Endothelial cell of umbilical vein (primary cell): ENCODE results near the gene FUT2. TPM values are rescaled to one million over a fixed set of nuclear protein-coding genes. Genes with fewer than 3 reads are reported as not detected.

Experiments
- BruUV-seq: library from RNA; stranded (reverse); fragments of 400-500 nt; replicated peaks from 2 replicates; lab custom pipeline; 2021; lab: Mats Ljungman, UMichigan
- CTCF ChIA-PET: fragments of 300-600, 350-600 bp; sonication (Branson Sonifier 250); formaldehyde crosslinking; loops from one replicate; lab custom pipeline; 2021; ENCODE audit warnings: antibody characterized with exemption, inconsistent platforms; lab: Charles Lee
- POLR2A ChIA-PET: fragments of 300-600, 350-600 bp; sonication (Branson Sonifier 250); formaldehyde crosslinking; loops from one replicate; lab custom pipeline; 2021; ENCODE audit warnings: antibody characterized with exemption, inconsistent platforms; lab: Charles Lee
- DNase-seq: peaks from one replicate; pipeline ENCODE4 v3.0.0-alpha.2; 2011; ENCODE audit warnings: low read depth, low spot score
- FAIRE-seq: peaks from 2 replicates; lab custom pipeline; 2011; peaks lifted over from hg19 to GRCh38; lab: Jason Lieb, UNC
- H2AFZ ChIP-seq: 2 replicates; pipeline ENCODE4 v1.6.0; 2012; ENCODE audit warnings: low read depth, low read length, control low read depth, inconsistent platforms
- H3K27ac ChIP-seq: 2 replicates; pipeline ENCODE4 v1.5.1; 2011; ENCODE audit warnings: low read depth, mild to moderate bottlenecking, control low read depth, low read length, moderate library complexity; ENCODE audit not compliant: insufficient read depth
- H3K27me3 ChIP-seq, 2 experiments: 2 replicates each; pipeline versions ENCODE4 v1.6.0 to v1.6.1; 2011; ENCODE audit warnings: low read length in 2 of 2, mixed read lengths in 1 of 2; ENCODE audit not compliant: control insufficient read depth in 2 of 2, insufficient read depth in 2 of 2
- H3K36me3 ChIP-seq, 2 experiments: 2 replicates in 1 of 2; 3 replicates in 1 of 2; pipeline ENCODE4 v1.5.1; 2011; ENCODE audit warnings: low read length in 2 of 2, mild to moderate bottlenecking in 1 of 2, moderate library complexity in 1 of 2; ENCODE audit not compliant: control insufficient read depth in 2 of 2, insufficient read depth in 2 of 2; ENCODE audit errors: extremely low read depth in 1 of 2
- H3K4me1 ChIP-seq: 3 replicates; pipeline ENCODE4 v1.5.1; 2011; ENCODE audit warnings: mild to moderate bottlenecking, low read length; ENCODE audit not compliant: control insufficient read depth, insufficient read depth; ENCODE audit errors: extremely low read depth
- H3K4me2 ChIP-seq: 2 replicates; pipeline ENCODE4 v1.6.1; 2011; ENCODE audit warnings: low read length, control low read depth, mixed read lengths; ENCODE audit not compliant: insufficient read depth
- H3K4me3 ChIP-seq, 3 experiments: fragments of 200-600 bp in 1 of 3; sonication (generic), shearing (Covaris generic) in 1 of 3; replicated peaks in 1 of 3; 2 replicates each; pipeline ENCODE4 v1.5.1; 2011 to 2016; ENCODE audit warnings: control low read depth in 3 of 3, low read length in 3 of 3, mild to moderate bottlenecking in 2 of 3, inconsistent platforms in 1 of 3, low read depth in 1 of 3, moderate library complexity in 1 of 3; ENCODE audit not compliant: insufficient read depth in 1 of 3
- H3K79me2 ChIP-seq: 2 replicates; pipeline ENCODE4 v1.6.0; 2012; ENCODE audit warnings: low read length, inconsistent platforms; ENCODE audit not compliant: control insufficient read depth, insufficient read depth
- H3K9ac ChIP-seq: replicated peaks from 2 replicates; pipeline ENCODE3; 2011; ENCODE audit warnings: low read length, control low read depth; ENCODE audit not compliant: insufficient read depth; ENCODE audit errors: extremely low read depth
- H3K9me1 ChIP-seq: replicated peaks from 3 replicates; pipeline ENCODE4 v1.6.0; 2011; ENCODE audit warnings: mild to moderate bottlenecking, low read length; ENCODE audit not compliant: control insufficient read depth, insufficient read depth; ENCODE audit errors: extremely low read depth
- H3K9me3 ChIP-seq: replicated peaks from 2 replicates; pipeline ENCODE4 v1.5.1; 2012; ENCODE audit warnings: low read length, inconsistent platforms; ENCODE audit not compliant: control insufficient read depth, insufficient read depth
- H4K20me1 ChIP-seq: replicated peaks from 2 replicates; pipeline ENCODE3; 2011; ENCODE audit warnings: mild to moderate bottlenecking, low read length; ENCODE audit not compliant: control insufficient read depth, insufficient read depth; ENCODE audit errors: extremely low read depth
- CTCF ChIP-seq, 2 donors: IDR thresholded peaks; 1 replicate in 1 of 2; 2 replicates in 1 of 2; pipeline ENCODE4 v1.5.1; 2011; ENCODE audit warnings: low read length in 2 of 2, mild to moderate bottlenecking in 2 of 2, moderate library complexity in 2 of 2, control low read depth in 1 of 2, inconsistent platforms in 1 of 2, low read depth in 1 of 2; ENCODE audit not compliant: insufficient read depth in 1 of 2; ENCODE audit errors: extremely low read depth in 1 of 2
- FOS ChIP-seq: IDR thresholded peaks from 2 replicates; pipeline ENCODE4 v1.6.1; 2011; ENCODE audit warnings: mild to moderate bottlenecking, low read length, moderate library complexity, borderline replicate concordance; ENCODE audit not compliant: insufficient read depth
- GATA2 ChIP-seq: IDR thresholded peaks from 2 replicates; pipeline ENCODE4 v1.7.0; 2011; ENCODE audit warnings: low read depth, mild to moderate bottlenecking, moderate library complexity, mixed read lengths, low read length; ENCODE audit not compliant: insufficient read length, insufficient read depth
- JUN ChIP-seq: IDR thresholded peaks from 2 replicates; pipeline ENCODE4 v1.6.1; 2011; ENCODE audit warnings: borderline replicate concordance, low read depth; ENCODE audit not compliant: insufficient read length, insufficient read depth
- POLR2A ChIP-seq: IDR thresholded peaks from 2 replicates; pipeline ENCODE4 v1.6.1; 2012; ENCODE audit warnings: low read depth, mild to moderate bottlenecking, control low read depth, low read length
- POLR2AphosphoS5 ChIP-seq: IDR thresholded peaks from 2 replicates; pipeline ENCODE4 v1.6.1; 2012; ENCODE audit warnings: low read depth, mild to moderate bottlenecking, control low read depth, low read length, moderate library complexity; ENCODE audit not compliant: insufficient read depth
- dilution Hi-C: fragments of 300-500 bp; cut with MboI; formaldehyde crosslinking; loops from one replicate; pipeline ENCODE4 v1.15.0; 2019; ENCODE audit warnings: low sequenced_read_pairs; ENCODE audit not compliant: extremely low pct_ligation_motif_present
- intact Hi-C: fragments of 100-400 bp; cut with micrococcal nuclease; formaldehyde crosslinking; loops from one replicate; pipeline ENCODE4 v1.10.0; 2022
- polyA plus RNA-seq, 4 experiments: library from polyadenylated mRNA; depleted of rRNA in 3 of 4; stranded (reverse) in 3 of 4; unstranded in 1 of 4; fragments of >200 nt; gene quantifications; 2 replicates each; pipeline versions ENCODE4 v1.2.1 to v1.2.3, GENCODE V29; 2011 to 2012; ENCODE audit warnings: missing spikeins in 1 of 4
- total RNA-seq: library from RNA; stranded (reverse); gene quantifications from 2 replicates; pipeline ENCODE4 v1.2.3, GENCODE V29; 2021

Gene FUT2
- total and polyA plus RNA-seq, 2 donors (not counting 3 experiments of a cell fraction or from before 2014, with no cell fraction given): not detected

DNA sequence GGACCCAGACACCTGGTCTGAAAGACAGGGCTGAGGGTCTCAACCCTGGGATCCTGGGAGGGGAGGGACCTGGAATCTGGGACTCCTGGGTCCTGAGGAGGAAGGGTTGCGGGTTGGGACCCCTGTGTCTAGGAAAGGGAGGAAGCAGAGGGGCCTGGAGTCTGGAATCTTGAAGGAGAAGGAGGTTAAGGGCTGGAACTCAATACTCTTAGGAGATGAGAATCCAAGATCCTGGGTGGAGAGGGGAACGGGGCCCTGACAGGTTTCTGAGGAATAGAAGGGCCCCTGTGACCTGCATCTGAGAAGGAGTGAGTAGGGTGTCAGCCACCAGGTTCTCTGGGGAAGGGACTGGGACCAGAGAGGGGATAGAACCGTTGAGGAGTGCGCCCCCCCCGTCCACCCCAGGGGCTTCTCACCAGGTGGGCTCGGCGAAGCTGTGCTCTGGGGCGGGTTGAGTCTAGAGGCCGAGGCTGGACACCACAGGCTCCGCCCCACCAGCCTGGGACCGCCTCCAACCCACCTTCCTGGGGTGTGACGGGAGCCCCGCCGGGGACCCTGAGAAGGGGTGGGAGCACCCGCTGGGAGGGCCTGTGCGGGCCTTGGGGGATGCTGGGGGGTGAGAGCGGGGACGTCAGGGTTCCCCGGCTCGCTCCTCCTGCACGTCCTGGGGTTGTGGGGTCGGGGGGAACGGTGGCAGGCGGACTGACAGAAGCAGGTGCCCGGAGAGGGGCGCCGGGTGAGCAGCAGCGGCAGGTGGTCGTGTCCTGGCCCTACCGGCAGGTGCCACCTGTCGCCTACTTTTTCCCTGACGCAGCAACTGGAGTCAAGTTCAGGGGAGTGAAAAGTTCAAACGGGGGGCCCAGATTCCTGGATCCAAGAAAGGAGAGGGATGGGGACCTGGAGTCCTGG is 23.7 kb downstream of the FUT2 start, which contains the start of gene MAMSTR:
Gene MAMSTR, minus strand, starts transcription at position 463 of the 909 bp plus-strand sequence. CDS start 694 bp downstream, outside the sequence.
- no peak for DNase-seq
- CTCF ChIA-PET: no interaction called here
- TF ChIP-seq FOS (no peak), GATA2 (no peak), CTCF (IDR thresholded peaks at IDR 0.05; ENCODE audit: extremely low read depth in 1 of 2, insufficient read depth in 1 of 2, low read depth in 1 of 2, low read length in 2 of 2) (no peak), POLR2AphosphoS5 (peak; percentile 38), POLR2A (peak; percentile 28), JUN (no peak)
- no TSS peak for BruUV-seq
- Histone ChIP-seq H2AFZ (no peak within 1 kb of the TSS), H4K20me1 (no peaks in the 10 kb centered on the region), H3K27ac (no peak within 1 kb of the TSS), H3K4me3 (no peak within 1 kb of the TSS), H3K4me1 (peaks cover 12% of the 10 kb centered on the region), H3K9me3 (no peaks in the 10 kb centered on the region), H3K9me1 (no peaks in the 10 kb centered on the region), H3K79me2 (no peaks in the 10 kb centered on the region), H3K9ac (no peak within 1 kb of the TSS), H3K27me3 (no peaks in the 10 kb centered on the region), H3K4me2 (no peak within 1 kb of the TSS), H3K36me3 (peaks cover 5 to 16% of the 10 kb centered on the region in 2 experiments)
- POLR2A ChIA-PET: no interaction called here
- intact Hi-C loops: no loop called here
- FAIRE-seq: no peak
- dilution Hi-C loops: no loop called here
